Testis (tissue), 3 donors: ENCODE measurements around the gene POLR1A. TPM values are rescaled to one million over a fixed set of nuclear protein-coding genes. Genes with fewer than 3 reads are reported as not detected.

Experiments used
- DNase-seq: peaks from one replicate; pipeline ENCODE4 v3.0.0-alpha.2; 2019
- H3K27ac ChIP-seq, 2 donors: fragments of 200-600 bp; sonication (generic); one replicate each; pipeline ENCODE4 v1.5.1; 2019
- H3K27me3 ChIP-seq: fragments of 200-600 bp; sonication (generic); one replicate; pipeline ENCODE4 v1.5.1; 2019
- H3K36me3 ChIP-seq: fragments of 200-600 bp; sonication (generic); one replicate; pipeline ENCODE4 v1.5.1; 2017; ENCODE audit warnings: low read depth; ENCODE audit errors: missing control alignments
- H3K4me1 ChIP-seq: fragments of 200-600 bp; sonication (generic); one replicate; pipeline ENCODE4 v1.5.1; 2019
- H3K4me3 ChIP-seq, 2 donors: fragments of 200-600 bp; sonication (generic); one replicate each; pipeline ENCODE4 v1.5.1; 2017 to 2019
- H3K9me3 ChIP-seq: fragments of 200-600 bp; sonication (generic); one replicate; pipeline ENCODE4 v1.5.1; 2017
- POLR2A ChIP-seq: fragments of 450-650 bp; IDR thresholded peaks from one replicate; pipeline ENCODE4 v1.6.1; 2017; ENCODE audit warnings: antibody characterized with exemption, mild to moderate bottlenecking, moderate library complexity
- WGBS, 2 donors: methylation state at CpG; one replicate each; pipeline ENCODE4 v1.1.5; 2018; 5-methylcytosine and 5-hydroxymethylcytosine counted together
- intact Hi-C: fragments of 100-400 bp; cut with DNase I; formaldehyde crosslinking; loops from one replicate; pipeline ENCODE4 v1.15.1; 2023; ENCODE audit warnings: low total_unique reads
- polyA plus RNA-seq: library from polyadenylated mRNA; stranded (reverse); fragments of 350-450 nt; fragmentation: Illumina TruSeq; extraction: RNeasy Lipid Tissue Mini Kit (QIAGEN cat#74804); gene quantifications from one replicate; pipeline ENCODE4 v1.2.3, GENCODE V29; 2014; ENCODE audit warnings: low read depth, low replicate concordance; ENCODE audit not compliant: insufficient read depth
- total RNA-seq, 2 donors: library from RNA; depleted of rRNA; stranded (reverse); fragments of >200 nt; gene quantifications; one replicate each; pipeline ENCODE4 v1.2.3, GENCODE V29; 2016
- TF ChIP-seq, protein P1 (sequence below), 3 experiments: fragments of 450-650 bp in 2 of 3; fragments of 200-600 bp in 1 of 3; sonication (generic) in 1 of 3; IDR thresholded peaks; one replicate each; pipeline ENCODE4 v1.5.1; 2016 to 2019; ENCODE audit warnings: antibody characterized with exemption in 3 of 3, mild to moderate bottlenecking in 2 of 3, moderate library complexity in 1 of 3

The POLR1A gene
- total and polyA plus RNA-seq, 3 donors from 2014 or later = 20.0 to 28.7 (median 28.1) TPM

DNA sequence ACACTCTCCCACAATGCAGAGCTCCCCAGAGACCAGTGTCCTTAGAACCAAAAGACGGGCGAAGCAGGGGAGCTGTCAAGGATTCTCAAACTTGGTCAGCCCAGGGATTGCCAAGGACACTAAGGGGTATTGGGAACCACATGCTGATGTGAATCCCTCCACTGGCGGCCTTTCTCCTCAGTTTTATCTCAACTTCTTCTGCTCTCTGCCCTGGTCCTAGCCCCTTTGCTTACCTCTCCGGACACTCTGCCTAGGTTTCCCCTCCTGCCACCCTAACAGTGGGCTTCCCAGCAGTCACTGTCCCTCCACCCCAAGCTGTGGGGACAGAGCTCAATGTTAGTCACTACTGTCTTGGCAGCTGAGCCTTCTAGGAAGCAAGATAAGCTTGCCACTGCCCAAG is 61.1 kb downstream of the POLR1A start:
- Histone ChIP-seq H3K4me3 (no peak overlapping the region), H3K36me3 (no peaks in the 10 kb centered on the region), H3K9me3 (no peaks in the 10 kb centered on the region), H3K4me1 (no peaks in the 10 kb centered on the region), H3K27ac (no peak overlapping the region), H3K27me3 (no peaks in the 10 kb centered on the region)
- WGBS, 2 donors = 94 to 95% methylated on average over 2 to 4 of the region's 4 CpGs
- intact Hi-C loops = no loop called here
- no peak for TF ChIP-seq POLR2A
- TF ChIP-seq, protein P1, sequence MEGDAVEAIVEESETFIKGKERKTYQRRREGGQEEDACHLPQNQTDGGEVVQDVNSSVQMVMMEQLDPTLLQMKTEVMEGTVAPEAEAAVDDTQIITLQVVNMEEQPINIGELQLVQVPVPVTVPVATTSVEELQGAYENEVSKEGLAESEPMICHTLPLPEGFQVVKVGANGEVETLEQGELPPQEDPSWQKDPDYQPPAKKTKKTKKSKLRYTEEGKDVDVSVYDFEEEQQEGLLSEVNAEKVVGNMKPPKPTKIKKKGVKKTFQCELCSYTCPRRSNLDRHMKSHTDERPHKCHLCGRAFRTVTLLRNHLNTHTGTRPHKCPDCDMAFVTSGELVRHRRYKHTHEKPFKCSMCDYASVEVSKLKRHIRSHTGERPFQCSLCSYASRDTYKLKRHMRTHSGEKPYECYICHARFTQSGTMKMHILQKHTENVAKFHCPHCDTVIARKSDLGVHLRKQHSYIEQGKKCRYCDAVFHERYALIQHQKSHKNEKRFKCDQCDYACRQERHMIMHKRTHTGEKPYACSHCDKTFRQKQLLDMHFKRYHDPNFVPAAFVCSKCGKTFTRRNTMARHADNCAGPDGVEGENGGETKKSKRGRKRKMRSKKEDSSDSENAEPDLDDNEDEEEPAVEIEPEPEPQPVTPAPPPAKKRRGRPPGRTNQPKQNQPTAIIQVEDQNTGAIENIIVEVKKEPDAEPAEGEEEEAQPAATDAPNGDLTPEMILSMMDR (IDR thresholded peaks at IDR 0.05) = no peak
- no peak for DNase-seq

DNA sequence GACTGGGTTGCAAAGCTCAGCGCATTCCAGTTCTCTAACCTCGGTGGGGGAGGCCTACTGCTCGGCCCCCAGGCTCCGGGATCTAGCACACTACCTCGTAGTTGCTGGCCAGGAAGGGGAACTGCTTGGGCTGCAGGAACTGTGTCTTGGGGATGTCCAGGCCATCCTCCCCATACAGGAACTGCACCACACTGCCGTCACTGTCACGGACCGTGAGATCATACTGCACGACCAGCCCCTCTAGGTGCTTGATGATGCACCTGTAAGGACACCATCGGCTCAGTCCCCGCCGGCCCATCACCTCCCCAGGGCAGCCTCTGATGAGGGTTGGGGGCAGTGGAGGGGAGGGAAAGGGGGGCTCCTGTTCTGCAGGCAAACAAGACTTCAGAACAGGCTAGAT is 61.6 kb downstream of the POLR1A start:
- 90 to 94% methylated on average over 9 to 10 of the region's 12 CpGs for WGBS, 2 donors
- no peaks in the 10 kb centered on the region for H3K4me1 ChIP-seq
- no peaks in the 10 kb centered on the region for H3K27me3 ChIP-seq
- no peaks in the 10 kb centered on the region for H3K36me3 ChIP-seq
- intact Hi-C loops = no loop called here
- H3K9me3 ChIP-seq = no peaks in the 10 kb centered on the region
- no peak overlapping the region for H3K27ac ChIP-seq
- no peak for TF ChIP-seq POLR2A
- TF ChIP-seq, protein P1 (IDR thresholded peaks at IDR 0.05) = no peak
- no peak overlapping the region for H3K4me3 ChIP-seq
- DNase-seq = no peak

DNA sequence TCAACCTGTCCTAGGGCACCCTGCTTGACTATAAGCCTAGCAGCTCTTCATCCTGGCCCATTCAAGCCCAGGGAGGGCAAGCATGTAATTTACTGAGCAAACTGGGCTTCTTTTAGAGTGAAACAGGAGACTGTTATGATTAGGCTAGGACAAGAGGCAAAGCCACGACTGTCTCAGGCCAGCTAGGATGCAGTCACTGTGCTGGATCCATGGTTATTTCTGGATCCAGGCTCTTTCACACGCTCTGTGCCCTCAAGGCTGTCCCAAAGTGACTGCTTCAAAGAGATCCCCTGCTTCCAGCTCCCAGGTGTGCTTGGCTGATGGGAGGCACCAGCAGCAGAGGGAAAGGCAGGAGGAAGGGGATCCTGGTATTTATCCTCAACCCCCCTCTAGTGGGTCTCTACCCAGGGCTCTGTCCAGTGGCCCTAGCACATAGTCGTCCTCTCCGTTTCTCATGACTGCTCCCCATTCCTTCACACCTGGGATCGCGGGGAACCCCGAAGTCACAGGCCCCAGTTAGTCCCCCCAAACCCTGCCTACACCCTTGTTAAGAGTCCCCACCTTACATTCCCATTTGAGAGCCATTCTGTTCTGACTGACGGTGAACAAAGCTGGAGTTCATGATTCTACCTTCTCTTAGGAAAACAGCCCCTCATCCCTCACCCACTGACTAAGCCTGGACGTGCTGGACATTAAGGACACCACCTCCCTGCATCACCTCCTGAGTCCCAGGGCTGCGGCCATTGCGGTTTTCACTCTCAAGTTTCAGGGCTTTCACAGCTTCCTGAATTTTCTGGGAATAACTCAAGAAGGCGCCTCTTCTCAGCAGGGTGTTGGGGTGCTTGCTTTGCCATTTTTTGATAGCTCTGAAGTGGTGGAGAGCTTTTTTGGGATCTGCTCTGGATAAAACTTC is 63.2 kb downstream of the POLR1A start:
- 88 to 95% methylated on average over 12 of the region's 12 CpGs for WGBS, 2 donors
- Histone ChIP-seq H3K27ac (no peak overlapping the region), H3K27me3 (no peaks in the 10 kb centered on the region), H3K4me3 (no peak overlapping the region), H3K36me3 (no peaks in the 10 kb centered on the region), H3K9me3 (no peaks in the 10 kb centered on the region), H3K4me1 (peaks cover 13% of the 10 kb centered on the region)
- no peak for DNase-seq
- intact Hi-C loops = no loop called here
- no peak for TF ChIP-seq POLR2A
- TF ChIP-seq, protein P1 (IDR thresholded peaks at IDR 0.05) = no peak

DNA sequence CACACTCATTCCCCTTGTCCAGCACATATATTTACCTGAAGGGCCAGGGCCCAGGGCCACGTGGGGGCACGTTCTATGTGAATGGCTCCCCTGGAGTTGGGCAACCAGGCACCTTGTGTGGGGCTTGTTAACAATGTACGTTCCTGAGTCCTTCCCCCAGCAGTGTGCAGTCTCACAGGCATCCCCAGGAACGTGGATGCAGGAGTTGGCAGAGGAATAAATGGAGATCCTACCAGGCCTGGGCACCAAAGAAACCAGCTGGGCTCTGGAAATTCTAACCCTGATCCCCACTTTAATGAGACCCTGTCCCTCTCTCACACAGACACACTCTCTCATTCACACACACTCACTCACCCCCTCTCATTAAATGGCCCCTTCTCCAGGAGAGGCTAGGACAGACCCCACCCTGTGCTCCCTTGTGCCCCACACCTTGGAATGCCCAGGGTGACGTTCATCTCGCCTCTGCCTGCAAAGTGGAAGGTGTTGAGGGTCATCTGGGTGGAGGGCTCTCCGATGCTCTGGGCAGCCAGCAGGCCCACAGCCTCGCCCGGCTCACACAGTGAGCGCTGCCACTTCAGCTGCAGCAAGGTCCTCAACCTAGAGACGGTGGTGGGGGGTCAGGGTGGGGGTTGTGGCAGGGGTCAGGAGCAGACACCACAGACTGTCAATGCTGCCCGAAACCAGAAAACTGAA is 65.6 kb downstream of the POLR1A start:
- intact Hi-C loops = no loop called here
- H3K36me3 ChIP-seq = no peaks in the 10 kb centered on the region
- no peak for TF ChIP-seq POLR2A
- TF ChIP-seq, protein P1 (IDR thresholded peaks at IDR 0.05) = no peak
- WGBS, 2 donors = 94 to 97% methylated on average over 11 to 12 of the region's 12 CpGs
- peaks cover 35% of the 10 kb centered on the region for H3K4me1 ChIP-seq
- no peak overlapping the region for H3K27ac ChIP-seq
- no peaks in the 10 kb centered on the region for H3K27me3 ChIP-seq
- DNase-seq = no peak
- H3K4me3 ChIP-seq = no peak overlapping the region
- H3K9me3 ChIP-seq = no peaks in the 10 kb centered on the region
